ENCODE measurements around the gene FAM47E. TPM values are rescaled to one million over a fixed set of nuclear protein-coding genes. Genes with fewer than 3 reads are reported as not detected.

The FAM47E gene
- total RNA-seq, 1 donor from 2014 or later = 0.49 TPM

DNA sequence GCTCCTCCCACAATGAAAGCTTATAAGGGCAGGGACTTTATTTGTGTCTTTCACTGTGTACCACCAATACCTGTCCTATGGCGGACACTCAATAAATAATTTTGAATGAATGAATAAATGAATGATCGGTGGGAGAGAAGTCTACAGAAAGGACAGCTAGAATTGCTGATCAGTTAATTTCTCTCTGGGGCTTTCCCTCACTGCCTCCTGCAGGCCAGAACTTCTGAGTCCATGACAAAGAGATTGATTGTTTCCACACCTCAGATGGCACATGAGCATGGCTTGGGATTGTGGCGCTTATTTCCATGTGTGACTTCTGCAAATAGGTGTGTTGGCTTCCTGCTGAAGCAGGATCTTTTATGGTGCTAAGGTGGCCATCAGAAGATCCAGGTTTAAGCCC lies 6.3 kb downstream of the FAM47E start:
- TF ChIP-seq, protein P1, sequence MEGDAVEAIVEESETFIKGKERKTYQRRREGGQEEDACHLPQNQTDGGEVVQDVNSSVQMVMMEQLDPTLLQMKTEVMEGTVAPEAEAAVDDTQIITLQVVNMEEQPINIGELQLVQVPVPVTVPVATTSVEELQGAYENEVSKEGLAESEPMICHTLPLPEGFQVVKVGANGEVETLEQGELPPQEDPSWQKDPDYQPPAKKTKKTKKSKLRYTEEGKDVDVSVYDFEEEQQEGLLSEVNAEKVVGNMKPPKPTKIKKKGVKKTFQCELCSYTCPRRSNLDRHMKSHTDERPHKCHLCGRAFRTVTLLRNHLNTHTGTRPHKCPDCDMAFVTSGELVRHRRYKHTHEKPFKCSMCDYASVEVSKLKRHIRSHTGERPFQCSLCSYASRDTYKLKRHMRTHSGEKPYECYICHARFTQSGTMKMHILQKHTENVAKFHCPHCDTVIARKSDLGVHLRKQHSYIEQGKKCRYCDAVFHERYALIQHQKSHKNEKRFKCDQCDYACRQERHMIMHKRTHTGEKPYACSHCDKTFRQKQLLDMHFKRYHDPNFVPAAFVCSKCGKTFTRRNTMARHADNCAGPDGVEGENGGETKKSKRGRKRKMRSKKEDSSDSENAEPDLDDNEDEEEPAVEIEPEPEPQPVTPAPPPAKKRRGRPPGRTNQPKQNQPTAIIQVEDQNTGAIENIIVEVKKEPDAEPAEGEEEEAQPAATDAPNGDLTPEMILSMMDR (IDR thresholded peaks at IDR 0.05) = no peak
- TF ChIP-seq POLR2A (IDR thresholded peaks at IDR 0.05) (no peak), POLR2AphosphoS5 (IDR thresholded peaks at IDR 0.05; ENCODE audit: insufficient read depth in 1 of 2, low read depth in 1 of 2) (no peak)

DNA sequence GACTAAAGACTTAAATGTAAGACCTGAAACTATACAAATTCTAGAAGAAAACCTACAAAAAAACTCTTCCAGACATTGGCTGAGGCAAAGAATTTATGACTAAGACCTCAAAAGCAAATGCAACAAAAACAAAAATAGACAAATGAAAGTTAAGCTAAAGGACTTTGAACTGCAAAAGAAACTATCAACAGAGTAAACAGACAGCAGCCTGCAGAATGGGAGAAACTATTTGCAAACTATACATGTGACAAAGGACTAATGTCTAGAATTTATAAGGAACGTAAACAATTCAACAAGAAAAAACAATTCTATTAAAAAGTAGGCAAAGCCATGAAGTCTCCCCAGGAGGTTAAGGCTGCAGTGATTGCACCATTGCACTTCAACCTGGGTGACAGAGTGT lies 9.1 kb downstream of the FAM47E start:
- Histone ChIP-seq H3K36me3 (no peaks in the 10 kb centered on the region), H3K4me3 (no peak overlapping the region), H3K27me3 (no peaks in the 10 kb centered on the region), H3K4me1 (no peaks in the 10 kb centered on the region), H3K9me3 (no peaks in the 10 kb centered on the region), H3K27ac (no peak overlapping the region)
- DNase-seq (ENCODE audit: extremely low spot score in 2 of 2) = no peak
- intact Hi-C loops (cut with DNase I) = no loop called here
- TF ChIP-seq, protein P1 (IDR thresholded peaks at IDR 0.05) = no peak

More for the DNA sequence above, 6.3 kb downstream of the FAM47E start:
- intact Hi-C loops (cut with DNase I) = no loop called here
- H3K4me1 ChIP-seq = no peaks in the 10 kb centered on the region
- DNase-seq (ENCODE audit: extremely low spot score in 2 of 2) = no peak
- H3K27ac ChIP-seq = no peak overlapping the region
- no peaks in the 10 kb centered on the region for H3K27me3 ChIP-seq
- no peak overlapping the region for H3K4me3 ChIP-seq
- no peaks in the 10 kb centered on the region for H3K36me3 ChIP-seq
- H3K9me3 ChIP-seq = no peaks in the 10 kb centered on the region

DNA sequence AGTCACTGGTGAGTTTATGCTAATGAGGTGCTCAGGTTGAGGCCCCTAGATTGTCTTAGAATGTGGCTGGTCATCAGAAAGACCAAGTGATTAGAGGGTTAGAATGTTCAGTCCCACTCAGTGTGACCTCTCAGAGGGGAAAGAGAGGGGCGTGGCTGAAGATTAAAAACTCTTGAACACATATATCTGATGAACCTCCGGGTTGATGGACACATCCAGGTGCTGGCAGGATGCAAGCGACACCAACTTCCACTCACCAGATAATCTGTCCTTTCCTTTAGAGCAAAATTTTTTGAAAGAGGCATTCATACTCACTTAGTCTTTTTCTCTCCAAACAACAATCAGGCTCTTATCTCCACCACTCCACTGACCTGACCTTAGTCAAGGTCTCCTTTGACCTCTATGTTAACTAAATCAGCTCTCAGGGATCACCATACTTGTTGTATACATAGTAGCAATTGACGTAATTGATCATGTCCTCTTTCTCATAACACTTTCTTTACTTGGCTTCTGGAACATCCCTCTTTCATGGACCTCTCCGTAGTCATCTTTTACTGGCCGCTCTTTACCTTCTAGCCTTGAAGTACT lies 14.2 kb downstream of the FAM47E start:
- no peaks in the 10 kb centered on the region for H3K27me3 ChIP-seq
- H3K4me1 ChIP-seq = no peaks in the 10 kb centered on the region
- TF ChIP-seq POLR2A (IDR thresholded peaks at IDR 0.05) (no peak), POLR2AphosphoS5 (IDR thresholded peaks at IDR 0.05; ENCODE audit: insufficient read depth in 1 of 2, low read depth in 1 of 2) (no peak)
- TF ChIP-seq, protein P1 (IDR thresholded peaks at IDR 0.05) = no peak
- DNase-seq (ENCODE audit: extremely low spot score in 2 of 2) = no peak
- H3K36me3 ChIP-seq = no peaks in the 10 kb centered on the region
- intact Hi-C loops (cut with DNase I) = no loop called here
- no peak overlapping the region for H3K27ac ChIP-seq
- no peak overlapping the region for H3K4me3 ChIP-seq
- no peaks in the 10 kb centered on the region for H3K9me3 ChIP-seq

DNA sequence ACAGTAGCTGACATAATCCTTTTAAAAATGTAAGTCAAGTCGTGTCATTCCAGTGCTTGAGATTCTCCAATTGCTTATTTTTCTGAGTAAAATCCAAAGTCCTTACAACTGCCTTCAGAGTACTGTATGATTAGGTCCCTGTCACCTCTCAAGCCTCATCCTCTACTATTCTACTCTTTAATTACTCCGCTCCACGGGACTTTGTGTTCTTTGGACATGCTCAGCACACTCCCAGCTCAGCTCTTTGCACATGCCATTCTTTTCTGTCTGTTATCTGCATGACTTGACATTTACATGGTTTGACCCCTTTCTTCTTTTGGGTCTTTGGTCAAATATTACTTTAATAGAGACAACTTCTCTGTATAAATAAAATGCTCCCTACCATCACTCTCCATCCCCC lies 15.1 kb downstream of the FAM47E start:
- Histone ChIP-seq H3K9me3 (no peaks in the 10 kb centered on the region), H3K4me3 (no peak overlapping the region), H3K27me3 (no peaks in the 10 kb centered on the region), H3K36me3 (no peaks in the 10 kb centered on the region), H3K4me1 (no peaks in the 10 kb centered on the region), H3K27ac (no peak overlapping the region)
- no peak for DNase-seq (ENCODE audit: extremely low spot score in 2 of 2)
- TF ChIP-seq, protein P1 (IDR thresholded peaks at IDR 0.05) = no peak
- TF ChIP-seq POLR2A (IDR thresholded peaks at IDR 0.05) (no peak), POLR2AphosphoS5 (IDR thresholded peaks at IDR 0.05; ENCODE audit: insufficient read depth in 1 of 2, low read depth in 1 of 2) (no peak)
- intact Hi-C loops (cut with DNase I) = no loop called here

DNA sequence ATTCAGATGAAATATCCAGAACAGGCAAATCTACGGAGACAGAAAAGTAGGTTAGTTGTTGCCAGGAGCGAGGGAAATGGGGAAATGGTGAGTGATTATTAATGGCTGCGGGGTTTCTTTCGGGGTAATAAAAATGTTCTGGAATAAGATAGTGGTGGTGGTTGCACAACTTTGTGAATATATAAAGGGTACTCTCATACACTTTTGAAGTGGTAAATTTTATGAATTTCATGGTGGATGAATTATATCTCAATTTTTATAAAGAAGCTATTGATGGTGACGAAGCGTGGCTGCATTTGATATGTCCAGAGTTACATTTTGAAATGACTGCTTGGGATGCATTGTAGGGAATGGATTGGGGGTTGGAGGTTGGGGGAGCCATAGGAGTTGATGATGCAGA lies 16.3 kb downstream of the FAM47E start:
- no peak for DNase-seq (ENCODE audit: extremely low spot score in 2 of 2)
- Histone ChIP-seq H3K36me3 (no peaks in the 10 kb centered on the region), H3K9me3 (no peaks in the 10 kb centered on the region), H3K4me1 (no peaks in the 10 kb centered on the region), H3K27ac (no peak overlapping the region), H3K27me3 (no peaks in the 10 kb centered on the region), H3K4me3 (no peak overlapping the region)
- TF ChIP-seq POLR2AphosphoS5 (IDR thresholded peaks at IDR 0.05; ENCODE audit: insufficient read depth in 1 of 2, low read depth in 1 of 2) = no peak
- TF ChIP-seq, protein P1 (IDR thresholded peaks at IDR 0.05) = no peak
- TF ChIP-seq POLR2A (IDR thresholded peaks at IDR 0.05) = no peak
- intact Hi-C loops (cut with DNase I) = no loop called here
